Thymus (tissue), 11 donors: Measurements from ENCODE around the gene RARA. TPM values are rescaled to one million over a fixed set of nuclear protein-coding genes. Genes with fewer than 3 reads are reported as not detected.

ENCODE experiments used
- DNase-seq, 9 donors: peaks; one replicate each; pipeline ENCODE4 v3.0.0-alpha.2; 2013; ENCODE audit warnings: low spot score in 9 of 9, low read depth in 6 of 9, missing footprints in 1 of 9
- H3K27ac ChIP-seq, 2 donors: one replicate each; pipeline ENCODE4 v1.5.1; 2013; ENCODE audit warnings: control low read depth in 1 of 2, low read depth in 1 of 2, low read length in 1 of 2, mild to moderate bottlenecking in 1 of 2, moderate library complexity in 1 of 2
- H3K27me3 ChIP-seq, 2 donors: one replicate each; pipeline ENCODE4 v1.5.1; 2013; ENCODE audit warnings: low read length in 1 of 2; ENCODE audit not compliant: control insufficient read depth in 2 of 2, insufficient read depth in 1 of 2
- H3K36me3 ChIP-seq, 2 donors: one replicate each; pipeline ENCODE4 v1.5.1; 2013; ENCODE audit warnings: low read length in 1 of 2, mild to moderate bottlenecking in 1 of 2, moderate library complexity in 1 of 2; ENCODE audit not compliant: control insufficient read depth in 2 of 2, insufficient read depth in 2 of 2
- H3K4me1 ChIP-seq, 2 donors: one replicate each; pipeline ENCODE4 v1.5.1; 2013; ENCODE audit warnings: low read length in 2 of 2; ENCODE audit not compliant: control insufficient read depth in 2 of 2, insufficient read depth in 2 of 2
- H3K4me3 ChIP-seq, 2 donors: one replicate each; pipeline ENCODE4 v1.5.1; 2013; ENCODE audit warnings: low read length in 2 of 2, control low read depth in 1 of 2, mild to moderate bottlenecking in 1 of 2
- H3K9me3 ChIP-seq, 2 donors: one replicate each; pipeline ENCODE4 v1.5.1; 2013; ENCODE audit warnings: low read length in 1 of 2, mild to moderate bottlenecking in 1 of 2; ENCODE audit not compliant: control insufficient read depth in 2 of 2, insufficient read depth in 1 of 2
- WGBS: extraction: QIAGEN DNeasy Blood & Tissue Kit; methylation state at CpG from one replicate; pipeline ENCODE4 v1.1.7; 2013; 5-methylcytosine and 5-hydroxymethylcytosine counted together
- polyA plus RNA-seq: library from polyadenylated mRNA; stranded (reverse); fragments of 200-250 nt; gene quantifications from one replicate; pipeline ENCODE4 v1.2.3, GENCODE V29; 2013
- total RNA-seq: library from RNA; stranded (reverse); fragments of 120-200 nt; gene quantifications from one replicate; pipeline ENCODE4 v1.2.4, GENCODE V29; 2013
- donor health status: healthy.

Gene RARA
- total and polyA plus RNA-seq, 2 donors, result 5.8 to 17.1 TPM

- WGBS, result 81% methylated on average over 19 of the region's 19 CpGs
- DNase-seq, result no peak
- no peak overlapping the region for H3K27ac ChIP-seq
- H3K27me3 ChIP-seq, result peaks cover 3 to 32% of the 10 kb centered on the region in 2 donors
- H3K9me3 ChIP-seq, result no peaks in the 10 kb centered on the region
- H3K4me1 ChIP-seq, result peaks cover 0 to 45% of the 10 kb centered on the region in 2 donors
- H3K36me3 ChIP-seq, result peaks cover 11 to 19% of the 10 kb centered on the region in 2 donors
- no peak overlapping the region for H3K4me3 ChIP-seq
Measured at GRCh38 chr17:40356990-40357881, 48.3 kb downstream of the RARA start.

DNA sequence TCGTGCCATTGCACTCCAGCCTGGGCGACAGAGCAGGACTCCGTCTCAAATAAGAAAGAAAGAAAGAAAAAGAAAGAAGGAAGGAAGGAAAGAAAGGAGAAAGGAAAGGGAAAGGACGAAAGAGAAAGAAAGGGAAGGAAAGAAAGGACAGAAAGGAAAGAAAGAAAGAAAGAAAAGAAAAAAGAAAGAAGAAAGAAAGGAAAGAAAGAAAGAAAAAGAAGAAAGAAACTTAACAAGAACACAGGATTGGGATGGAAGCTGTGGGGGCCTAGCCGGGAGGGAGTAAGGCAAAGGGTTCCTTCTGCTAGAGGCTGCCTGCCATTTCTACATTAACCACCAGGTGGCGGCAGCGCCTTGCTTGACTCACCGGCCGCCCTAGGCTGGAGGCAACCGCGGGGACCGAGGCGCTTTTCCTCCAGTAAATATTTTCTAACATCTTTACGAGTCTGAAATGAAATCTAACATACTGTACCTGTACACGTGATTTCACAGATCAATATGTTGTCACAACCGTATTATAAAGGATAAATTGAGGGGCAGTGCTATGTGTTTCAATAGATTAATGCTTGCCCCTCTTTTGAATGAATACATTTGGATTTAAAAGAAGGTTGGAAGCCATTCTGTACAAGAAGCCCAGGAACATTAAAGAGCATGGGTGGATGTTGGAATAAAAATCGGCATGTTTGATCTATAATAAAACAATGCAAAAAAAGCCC lies 49.5 kb downstream of the RARA start:
- Histone ChIP-seq H3K9me3 (no peaks in the 10 kb centered on the region), H3K4me3 (no peak overlapping the region), H3K4me1 (peaks cover 3 to 40% of the 10 kb centered on the region in 2 donors), H3K27ac (no peak overlapping the region), H3K27me3 (peaks cover 12 to 43% of the 10 kb centered on the region in 2 donors), H3K36me3 (peaks cover 5 to 13% of the 10 kb centered on the region in 2 donors)
- WGBS, result 19% methylated on average over 17 of the region's 17 CpGs
- DNase-seq, result peak; percentile 55 to 92 (median 82)

DNA sequence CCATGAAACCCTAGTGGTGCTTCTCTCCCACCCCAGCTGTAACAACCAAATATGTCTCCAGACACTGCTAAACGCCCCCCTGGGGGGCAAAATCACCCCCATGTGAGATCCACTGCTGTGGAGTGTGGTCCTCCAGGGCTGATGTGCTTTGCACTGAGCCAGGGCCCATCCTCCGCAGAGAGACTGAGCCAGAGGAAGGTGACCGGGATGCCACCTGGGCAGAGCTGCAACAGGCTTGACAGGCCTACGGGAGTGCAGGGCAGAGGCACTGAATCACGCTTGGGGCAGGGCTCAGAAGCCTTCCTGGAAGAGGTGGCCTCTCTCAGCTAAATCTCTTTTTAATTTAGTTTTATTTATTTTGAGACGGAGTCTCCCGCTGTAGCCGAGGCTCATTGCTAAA lies 51.1 kb downstream of the RARA start:
- 95% methylated on average over 8 of the region's 8 CpGs for WGBS
- no peak for DNase-seq
- peaks cover 5 to 8% of the 10 kb centered on the region in 2 donors for H3K36me3 ChIP-seq
- H3K4me3 ChIP-seq, result no peak overlapping the region
- no peaks in the 10 kb centered on the region for H3K9me3 ChIP-seq
- peaks cover 3 to 35% of the 10 kb centered on the region in 2 donors for H3K4me1 ChIP-seq
- peaks cover 18 to 59% of the 10 kb centered on the region in 2 donors for H3K27me3 ChIP-seq
- H3K27ac ChIP-seq, result no peak overlapping the region

DNA sequence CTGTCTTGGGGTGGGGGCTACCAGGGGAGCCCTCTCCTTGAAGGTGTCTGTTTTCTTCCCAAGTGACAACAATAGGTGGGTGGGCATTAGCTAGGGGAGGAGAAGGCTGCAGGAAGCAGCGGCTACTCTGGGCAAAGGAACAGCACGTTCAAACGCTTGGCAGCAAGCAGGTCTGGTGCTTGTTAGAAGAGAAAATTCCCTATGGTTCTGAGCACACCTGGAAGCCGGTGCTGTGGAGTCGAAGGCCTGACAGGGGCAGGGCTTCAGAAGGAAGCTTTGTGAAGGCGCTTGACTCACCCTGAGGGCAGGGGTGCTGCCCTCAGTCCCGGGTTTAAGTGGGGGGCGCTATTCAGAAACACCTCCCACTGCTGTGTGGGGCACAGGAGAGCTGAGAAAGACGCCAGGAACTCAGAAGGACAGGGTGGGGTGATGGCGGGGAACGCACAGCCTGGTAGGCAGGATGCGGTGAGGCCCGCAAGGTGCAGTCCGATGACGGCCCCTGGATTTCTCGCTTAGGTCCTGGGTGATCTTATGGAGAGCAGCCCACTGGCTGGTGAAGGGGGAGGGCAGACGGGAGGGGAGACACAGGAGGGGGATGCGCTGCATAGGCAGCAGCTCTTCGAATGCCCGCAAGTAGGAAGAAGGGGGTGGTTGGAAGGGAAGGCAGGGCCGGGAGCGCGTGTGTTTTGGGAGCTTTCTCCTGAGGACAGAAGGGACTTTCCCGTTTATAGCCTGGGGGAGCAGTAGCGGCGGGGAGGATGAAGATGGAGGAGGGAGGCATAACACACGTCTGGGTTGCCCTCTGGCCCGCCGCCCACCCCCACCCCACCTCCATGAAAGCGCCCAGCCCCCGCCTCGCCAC lies 52.3 kb downstream of the RARA start:
- Histone ChIP-seq H3K4me1 (peaks cover 3 to 32% of the 10 kb centered on the region in 2 donors), H3K4me3 (no peak overlapping the region), H3K27me3 (peaks cover 18 to 59% of the 10 kb centered on the region in 2 donors), H3K36me3 (peaks cover 0 to 2% of the 10 kb centered on the region in 2 donors), H3K27ac (no peak overlapping the region), H3K9me3 (no peaks in the 10 kb centered on the region)
- DNase-seq, result no peak
- 80% methylated on average over 32 of the region's 32 CpGs for WGBS

DNA sequence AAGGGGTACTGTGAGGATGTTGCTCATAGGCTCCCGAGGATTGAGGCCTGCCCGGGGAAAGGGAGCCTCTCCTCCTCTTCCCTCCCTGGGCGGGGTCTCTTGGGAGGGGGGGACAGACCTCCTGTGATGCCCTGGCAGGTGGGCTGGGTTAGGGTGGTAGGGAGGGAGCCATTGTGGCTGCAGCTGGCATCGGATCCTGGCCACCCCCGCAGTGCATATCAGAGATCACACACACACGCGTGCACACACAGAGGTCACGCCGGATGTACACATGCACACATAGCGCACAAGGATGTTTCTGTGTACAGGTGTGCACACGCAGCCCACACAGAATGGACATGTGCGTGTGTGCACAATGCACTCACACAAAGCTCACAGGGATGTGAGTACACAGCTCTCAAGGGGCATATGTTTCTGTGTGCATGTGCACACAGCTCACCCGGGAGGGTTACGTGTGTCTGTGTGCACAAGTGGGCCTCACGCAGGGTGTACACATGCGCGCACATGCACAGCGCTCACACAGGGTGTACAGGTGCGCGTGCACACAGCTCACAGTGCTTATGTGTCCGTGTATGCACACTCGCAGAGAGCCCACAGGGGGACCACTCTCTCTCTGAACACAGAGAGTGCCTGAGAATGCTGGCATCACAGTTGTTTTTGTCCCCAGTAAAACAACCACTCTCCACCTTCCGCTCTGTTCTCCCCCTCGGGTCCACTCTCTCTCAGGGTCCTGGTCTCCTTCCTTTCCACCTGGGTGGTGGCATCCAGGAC lies 53.1 kb downstream of the RARA start:
- H3K9me3 ChIP-seq, result no peaks in the 10 kb centered on the region
- H3K4me3 ChIP-seq, result peak overlapping the region in 1 of 2 donors; percentile 63
- H3K27me3 ChIP-seq, result peaks cover 18 to 59% of the 10 kb centered on the region in 2 donors
- 72% methylated on average over 24 of the region's 24 CpGs for whole genome bisulfite sequencing
- no peak overlapping the region for H3K27ac ChIP-seq
- peaks cover 3 to 35% of the 10 kb centered on the region in 2 donors for H3K4me1 ChIP-seq
- no peaks in the 10 kb centered on the region for H3K36me3 ChIP-seq
- no peak for DNase-seq

GRCh38 chr17:40362696-40363110 lies 53.7 kb downstream of the RARA start:
- Histone ChIP-seq H3K27me3 (peaks cover 18 to 59% of the 10 kb centered on the region in 2 donors), H3K9me3 (no peaks in the 10 kb centered on the region), H3K4me1 (peaks cover 3 to 30% of the 10 kb centered on the region in 2 donors), H3K36me3 (no peaks in the 10 kb centered on the region), H3K27ac (no peak overlapping the region), H3K4me3 (peak overlapping the region in 1 of 2 donors; percentile 63)
- peak in 3 of 9 donors; percentile 56 to 85 (median 78) for DNase-seq
- WGBS, result 1% methylated on average over 58 of the region's 58 CpGs

GRCh38 chr17:40363111-40363827 lies 54.3 kb downstream of the RARA start:
- Histone ChIP-seq H3K27ac (no peak overlapping the region), H3K27me3 (peaks cover 18 to 59% of the 10 kb centered on the region in 2 donors), H3K4me3 (peak overlapping the region; percentile 32 to 63), H3K4me1 (peaks cover 3 to 25% of the 10 kb centered on the region in 2 donors), H3K9me3 (no peaks in the 10 kb centered on the region), H3K36me3 (no peaks in the 10 kb centered on the region)
- 6% methylated on average over 91 of the region's 91 CpGs for WGBS
- DNase-seq, result peak in 1 of 9 donors; percentile 60
